DND-41 (cell line): Measurements from ENCODE around the gene CARD11.

Experiments used
- EZH2 ChIP-seq: IDR thresholded peaks from 3 replicates; pipeline ENCODE4 v1.6.1; 2012; ENCODE audit warnings: borderline replicate concordance, low read depth, mild to moderate bottlenecking, moderate library complexity, low read length, inconsistent platforms; ENCODE audit not compliant: severe bottlenecking
- TF ChIP-seq, protein P1 (sequence below): IDR thresholded peaks from 2 replicates; pipeline ENCODE4 v1.5.1; 2012; ENCODE audit warnings: borderline replicate concordance, low read length, moderate library complexity, mild to moderate bottlenecking; ENCODE audit not compliant: poor library complexity, severe bottlenecking; ENCODE audit errors: extremely low read depth

GRCh38 chr7:3075441-3075840 is 31.8 kb upstream of the CARD11 start:
- TF ChIP-seq, protein P1, sequence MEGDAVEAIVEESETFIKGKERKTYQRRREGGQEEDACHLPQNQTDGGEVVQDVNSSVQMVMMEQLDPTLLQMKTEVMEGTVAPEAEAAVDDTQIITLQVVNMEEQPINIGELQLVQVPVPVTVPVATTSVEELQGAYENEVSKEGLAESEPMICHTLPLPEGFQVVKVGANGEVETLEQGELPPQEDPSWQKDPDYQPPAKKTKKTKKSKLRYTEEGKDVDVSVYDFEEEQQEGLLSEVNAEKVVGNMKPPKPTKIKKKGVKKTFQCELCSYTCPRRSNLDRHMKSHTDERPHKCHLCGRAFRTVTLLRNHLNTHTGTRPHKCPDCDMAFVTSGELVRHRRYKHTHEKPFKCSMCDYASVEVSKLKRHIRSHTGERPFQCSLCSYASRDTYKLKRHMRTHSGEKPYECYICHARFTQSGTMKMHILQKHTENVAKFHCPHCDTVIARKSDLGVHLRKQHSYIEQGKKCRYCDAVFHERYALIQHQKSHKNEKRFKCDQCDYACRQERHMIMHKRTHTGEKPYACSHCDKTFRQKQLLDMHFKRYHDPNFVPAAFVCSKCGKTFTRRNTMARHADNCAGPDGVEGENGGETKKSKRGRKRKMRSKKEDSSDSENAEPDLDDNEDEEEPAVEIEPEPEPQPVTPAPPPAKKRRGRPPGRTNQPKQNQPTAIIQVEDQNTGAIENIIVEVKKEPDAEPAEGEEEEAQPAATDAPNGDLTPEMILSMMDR, result no peak
- TF ChIP-seq EZH2, result no peak
